SW480 (cell line): ENCODE data around the gene PITRM1.
A peak's percentile ranks its signal among the peaks of the same experiment; 100 is the strongest.
"Not testable (repeated sequence)": the region's sequence is repeated elsewhere in the genome, so short reads cannot be mapped to it uniquely, and the experiment has no call there.

Source experiments
- DNase-seq: peaks from one replicate; pipeline ENCODE4 v3.0.0-alpha.2; 2016; ENCODE audit warnings: low spot score

Gene PITRM1, protein sequence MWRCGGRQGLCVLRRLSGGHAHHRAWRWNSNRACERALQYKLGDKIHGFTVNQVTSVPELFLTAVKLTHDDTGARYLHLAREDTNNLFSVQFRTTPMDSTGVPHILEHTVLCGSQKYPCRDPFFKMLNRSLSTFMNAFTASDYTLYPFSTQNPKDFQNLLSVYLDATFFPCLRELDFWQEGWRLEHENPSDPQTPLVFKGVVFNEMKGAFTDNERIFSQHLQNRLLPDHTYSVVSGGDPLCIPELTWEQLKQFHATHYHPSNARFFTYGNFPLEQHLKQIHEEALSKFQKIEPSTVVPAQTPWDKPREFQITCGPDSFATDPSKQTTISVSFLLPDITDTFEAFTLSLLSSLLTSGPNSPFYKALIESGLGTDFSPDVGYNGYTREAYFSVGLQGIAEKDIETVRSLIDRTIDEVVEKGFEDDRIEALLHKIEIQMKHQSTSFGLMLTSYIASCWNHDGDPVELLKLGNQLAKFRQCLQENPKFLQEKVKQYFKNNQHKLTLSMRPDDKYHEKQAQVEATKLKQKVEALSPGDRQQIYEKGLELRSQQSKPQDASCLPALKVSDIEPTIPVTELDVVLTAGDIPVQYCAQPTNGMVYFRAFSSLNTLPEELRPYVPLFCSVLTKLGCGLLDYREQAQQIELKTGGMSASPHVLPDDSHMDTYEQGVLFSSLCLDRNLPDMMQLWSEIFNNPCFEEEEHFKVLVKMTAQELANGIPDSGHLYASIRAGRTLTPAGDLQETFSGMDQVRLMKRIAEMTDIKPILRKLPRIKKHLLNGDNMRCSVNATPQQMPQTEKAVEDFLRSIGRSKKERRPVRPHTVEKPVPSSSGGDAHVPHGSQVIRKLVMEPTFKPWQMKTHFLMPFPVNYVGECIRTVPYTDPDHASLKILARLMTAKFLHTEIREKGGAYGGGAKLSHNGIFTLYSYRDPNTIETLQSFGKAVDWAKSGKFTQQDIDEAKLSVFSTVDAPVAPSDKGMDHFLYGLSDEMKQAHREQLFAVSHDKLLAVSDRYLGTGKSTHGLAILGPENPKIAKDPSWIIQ

DNA sequence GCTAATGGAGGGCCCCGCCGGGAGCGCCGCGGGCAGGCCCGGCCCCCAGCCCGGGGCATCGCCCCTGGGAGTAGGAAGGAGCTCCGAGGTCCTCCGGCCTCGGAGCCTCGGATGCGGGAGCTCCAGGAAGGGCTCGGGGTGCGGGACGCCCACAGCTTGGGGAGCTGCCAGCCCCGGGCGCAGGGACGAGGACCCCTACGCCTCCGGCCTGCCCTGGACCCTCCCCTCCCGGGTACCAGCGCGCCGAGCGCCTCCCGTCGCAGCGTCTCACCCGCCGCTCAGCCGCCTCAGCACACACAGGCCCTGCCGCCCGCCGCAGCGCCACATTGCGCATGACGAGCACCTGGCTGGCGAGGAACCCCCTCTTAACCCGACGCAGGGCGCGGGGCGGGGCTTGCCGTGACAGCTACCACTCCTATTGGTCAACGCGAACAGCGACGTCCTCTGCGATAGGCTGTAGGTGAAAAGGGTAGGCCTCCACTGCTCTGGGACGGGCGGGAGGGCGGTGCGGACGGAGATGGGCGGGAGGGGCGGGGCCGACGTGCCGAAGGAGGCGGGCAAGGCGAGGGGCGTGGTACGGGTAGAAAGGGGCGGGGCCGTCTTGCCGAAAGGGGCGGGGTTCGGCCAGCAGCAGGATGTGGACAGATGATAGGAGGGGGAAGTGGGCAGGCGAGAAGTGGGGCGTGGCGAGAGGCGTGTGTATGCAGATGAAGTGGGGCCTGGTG lies at the start of gene PITRM1:
Gene PITRM1 (minus strand): TSS at position 337 of the 725 bp plus-strand sequence. CDS start 10 bp downstream, at position 327.
- peak; percentile 98 for DNase-seq

- no peak for DNase-seq
Measured at GRCh38 chr10:3222068-3222467, 49.5 kb upstream of the PITRM1 start.

DNA sequence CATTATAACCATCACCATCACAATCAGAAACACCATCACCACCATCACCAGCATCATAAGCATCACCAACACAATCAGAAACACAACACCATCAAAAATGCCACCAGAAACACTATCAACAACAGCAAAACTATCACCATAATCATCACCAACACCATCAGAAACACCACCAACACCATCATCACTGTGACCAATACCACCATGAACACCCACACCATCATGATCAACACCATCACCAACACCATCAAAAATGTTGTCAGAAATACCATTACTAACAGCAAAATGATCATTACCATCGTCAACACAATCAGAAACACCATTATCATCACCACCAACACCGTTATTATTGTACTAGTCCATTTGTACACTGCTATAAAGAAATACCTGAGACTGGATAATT lies 49.0 kb upstream of the PITRM1 start:
- DNase-seq: not testable (repeated sequence)

GRCh38 chr10:3220853-3221252 lies 48.3 kb upstream of the PITRM1 start:
- no peak for DNase-seq

DNA sequence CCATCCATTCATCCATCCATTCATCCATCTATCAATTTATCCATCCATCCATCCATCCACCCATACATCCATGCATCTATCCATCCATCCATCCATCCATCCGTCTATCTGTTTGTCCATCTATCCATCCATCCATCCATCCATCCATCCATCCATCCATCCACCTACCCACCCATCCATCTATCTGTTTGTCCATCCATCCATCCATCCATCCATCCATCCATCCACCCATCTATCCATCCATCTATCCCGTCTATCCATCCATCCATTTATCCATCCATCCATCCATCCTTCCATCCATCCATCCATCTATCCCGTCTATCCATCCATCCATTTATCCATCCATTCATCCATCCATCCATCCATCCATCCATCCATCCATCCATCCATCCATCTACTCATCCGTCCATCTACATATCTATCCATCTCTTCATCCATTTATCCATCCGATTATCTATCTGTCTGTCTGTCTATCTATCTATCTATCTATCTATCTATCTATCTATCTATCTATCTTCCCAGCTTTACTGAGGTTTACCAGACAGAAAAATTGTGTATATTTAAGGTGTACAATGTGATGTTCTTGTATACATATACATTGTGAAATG lies 46.5 kb upstream of the PITRM1 start:
- DNase-seq: not testable (repeated sequence)

GRCh38 chr10:3217853-3218252 lies 45.3 kb upstream of the PITRM1 start:
- DNase-seq: no peak

DNA sequence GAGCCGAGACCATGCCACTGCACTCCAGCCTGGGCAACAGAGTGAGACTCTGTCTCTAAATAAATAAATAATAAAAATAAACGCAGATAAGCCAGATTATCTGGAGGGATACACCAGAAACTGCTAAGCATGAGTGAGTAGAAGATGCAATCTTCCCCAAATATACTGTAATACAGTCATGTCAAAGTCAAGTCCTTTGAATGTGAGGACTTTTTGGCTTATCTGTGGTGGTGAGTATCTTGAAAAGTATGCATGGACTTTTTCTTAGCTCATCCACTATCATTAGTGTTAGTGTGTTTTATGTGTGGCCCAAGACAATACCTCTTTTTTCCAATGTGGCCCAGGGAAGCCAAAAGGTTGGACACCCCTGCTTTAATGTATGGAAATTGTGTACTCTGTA lies 44.7 kb upstream of the PITRM1 start:
- peak; percentile 33 for DNase-seq

DNA sequence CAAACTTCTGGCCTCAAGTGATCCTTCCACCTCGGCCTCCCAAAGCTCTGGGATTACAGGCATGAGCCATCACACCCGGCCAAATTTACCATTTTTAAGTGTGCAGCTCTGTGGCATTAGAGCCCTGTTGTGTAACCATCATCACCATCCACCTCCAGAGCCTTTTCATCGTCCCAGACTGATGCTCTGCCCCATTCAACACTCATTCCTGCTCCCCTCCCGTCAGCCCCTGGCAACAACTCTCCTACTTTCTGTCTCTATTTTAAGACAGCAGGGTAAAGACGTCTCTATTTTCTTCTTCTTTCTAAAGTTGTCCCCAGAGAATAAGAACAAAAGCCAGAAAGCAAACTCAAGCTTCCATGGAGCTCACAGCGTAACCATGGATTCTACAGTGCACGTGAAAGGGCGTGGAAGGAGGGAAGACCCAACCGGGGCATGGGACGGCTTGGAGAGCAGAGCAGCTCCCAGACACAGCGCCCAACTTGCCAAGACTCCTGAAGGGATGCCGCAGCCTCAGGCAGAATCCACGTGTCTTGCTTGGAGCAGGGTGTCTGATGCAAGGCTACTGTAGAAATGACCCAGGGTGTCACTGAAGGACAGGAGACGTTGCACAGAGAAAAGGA lies 42.7 kb upstream of the PITRM1 start:
- DNase-seq: no peak

- no peak for DNase-seq
Measured at GRCh38 chr10:3213758-3214515, 41.4 kb upstream of the PITRM1 start.

GRCh38 chr10:3213208-3213607 lies 40.6 kb upstream of the PITRM1 start:
- DNase-seq: no peak

- DNase-seq: no peak
Measured at GRCh38 chr10:3210251-3210877, 37.8 kb upstream of the PITRM1 start.

GRCh38 chr10:3208481-3209406 lies 36.2 kb upstream of the PITRM1 start:
- DNase-seq: no peak

GRCh38 chr10:3207351-3207750 lies 34.8 kb upstream of the PITRM1 start:
- no peak for DNase-seq

DNA sequence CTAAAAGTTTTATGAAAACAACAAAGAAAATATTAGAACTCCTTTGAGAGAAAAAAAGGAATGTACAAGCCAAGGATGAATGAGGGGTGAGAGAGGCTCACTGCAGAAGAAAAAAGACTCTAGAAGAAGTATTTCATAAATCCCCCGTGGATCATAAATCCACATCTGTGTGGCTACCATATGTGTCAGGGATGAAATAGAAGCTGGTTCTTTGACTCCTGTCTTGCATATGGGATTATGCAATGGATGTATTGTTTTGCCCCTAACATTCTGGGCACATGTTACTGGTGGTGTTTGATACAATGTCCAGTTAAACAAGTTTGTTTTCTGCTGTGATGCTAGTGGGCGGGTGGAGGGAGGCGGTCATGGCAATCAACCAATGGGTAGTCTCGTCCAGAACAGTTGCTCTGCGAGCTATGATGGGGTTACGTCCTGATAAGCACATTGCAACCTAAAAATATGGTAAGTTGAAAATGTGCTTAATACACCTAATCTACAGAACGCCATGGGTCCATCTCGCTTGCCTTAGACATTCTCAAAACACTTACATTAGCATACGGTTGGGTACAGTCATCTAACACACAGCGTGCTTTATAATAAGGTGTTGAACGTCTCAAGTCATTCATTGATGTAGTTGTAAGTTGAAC lies 34.1 kb upstream of the PITRM1 start:
- no peak for DNase-seq

DNA sequence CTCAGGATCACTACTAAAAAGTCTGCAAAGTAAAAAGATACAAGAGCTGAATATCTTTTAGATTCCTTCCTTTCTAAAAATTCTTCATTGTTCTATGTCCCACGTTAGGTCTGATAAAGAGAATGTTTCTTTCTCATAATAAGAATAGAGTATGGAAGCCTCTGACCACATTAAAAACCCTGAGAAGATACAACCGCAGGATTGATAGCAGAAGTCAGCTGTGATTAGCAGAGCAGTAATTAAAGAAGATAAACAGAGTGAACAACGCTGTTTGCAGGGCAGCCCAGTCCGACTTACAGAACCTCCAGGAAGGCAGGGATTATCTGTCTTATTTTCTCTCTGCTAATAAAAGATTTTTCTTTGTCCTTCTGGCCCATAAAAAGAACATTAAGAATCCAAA lies 31.4 kb upstream of the PITRM1 start:
- DNase-seq: no peak

- no peak for DNase-seq
Measured at GRCh38 chr10:3203016-3203811, 30.6 kb upstream of the PITRM1 start.

DNA sequence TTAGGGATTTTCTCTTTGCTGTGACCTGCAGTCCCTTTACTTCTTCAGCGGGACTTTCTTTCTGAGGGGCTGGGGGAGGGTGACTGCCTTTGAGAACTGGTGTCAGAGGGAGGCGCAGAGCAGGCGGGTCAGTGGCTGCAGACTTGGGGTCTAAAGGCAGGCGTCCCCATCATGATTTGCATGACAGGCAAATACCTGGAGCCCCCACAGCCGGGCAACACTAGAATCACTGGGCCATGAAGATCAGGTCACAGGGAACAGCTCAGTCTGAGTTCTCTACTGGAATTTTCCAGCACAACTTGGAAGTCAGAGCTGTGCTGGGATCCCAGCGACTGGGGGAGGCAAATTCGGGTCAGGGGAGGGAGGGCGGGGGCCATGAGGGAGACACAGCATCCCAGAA lies 29.2 kb upstream of the PITRM1 start:
- no peak for DNase-seq
